ENCODE data around the gene FAM227B.
"Not testable (repeated sequence)": the region's sequence is repeated elsewhere in the genome, so short reads cannot be mapped to it uniquely, and the experiment has no call there.

FAM227B gene

DNA sequence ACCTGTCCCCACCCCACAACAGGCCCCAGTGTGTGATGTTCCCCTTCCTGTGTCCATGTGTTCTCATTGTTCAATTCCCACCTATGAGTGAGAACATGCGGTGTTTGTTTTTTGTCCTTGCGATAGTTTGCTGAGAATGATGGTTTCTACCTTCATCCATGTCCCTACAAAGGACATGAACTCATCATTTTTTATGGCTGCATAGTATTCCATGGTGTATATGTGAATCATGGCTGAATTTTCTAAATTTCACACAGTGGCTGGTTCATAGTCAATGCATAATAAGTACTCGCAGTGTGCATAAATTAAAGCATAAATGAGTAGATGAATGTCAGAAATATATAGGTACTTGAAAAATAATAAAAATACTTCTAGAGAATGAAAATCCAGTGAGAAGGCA lies 8.4 kb downstream of the FAM227B start:
- not testable (repeated sequence) for DNase-seq (ENCODE audit: low read depth in 3 of 3)

DNA sequence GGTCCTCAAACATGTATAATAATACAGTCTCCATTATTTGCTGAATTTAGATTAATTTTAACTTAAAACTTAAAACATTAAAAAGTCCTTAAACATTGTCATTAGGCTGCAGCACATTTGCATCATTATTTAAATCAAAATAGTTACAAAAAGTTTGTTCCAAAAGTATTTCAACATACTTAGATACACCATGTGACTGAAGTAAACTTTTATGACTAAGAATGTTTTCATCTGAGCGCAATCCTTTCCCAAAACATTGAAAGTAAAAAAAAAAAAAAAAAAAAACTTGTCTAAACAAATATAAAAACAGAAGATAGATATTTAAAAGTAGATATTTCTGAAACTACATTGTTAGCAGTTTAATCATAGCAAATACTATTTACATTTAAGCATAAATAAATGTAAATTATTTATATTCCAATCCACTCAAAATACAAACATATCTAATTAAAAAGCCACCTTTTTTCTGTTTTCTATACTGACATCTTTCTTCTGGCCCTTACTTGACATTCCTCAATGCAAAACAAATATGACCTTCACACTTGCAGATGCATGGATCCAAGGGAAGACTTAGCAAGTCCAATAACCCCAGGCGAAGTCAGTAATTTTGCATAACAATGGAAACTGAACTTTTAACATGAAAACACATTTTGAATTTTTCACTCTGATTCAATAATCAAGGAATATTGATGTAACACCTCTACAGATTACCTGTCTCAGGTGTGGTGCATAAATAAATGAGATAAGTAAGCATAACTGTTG lies 10.3 kb downstream of the FAM227B start:
- DNase-seq (ENCODE audit: low read depth in 3 of 3), result no peak

DNA sequence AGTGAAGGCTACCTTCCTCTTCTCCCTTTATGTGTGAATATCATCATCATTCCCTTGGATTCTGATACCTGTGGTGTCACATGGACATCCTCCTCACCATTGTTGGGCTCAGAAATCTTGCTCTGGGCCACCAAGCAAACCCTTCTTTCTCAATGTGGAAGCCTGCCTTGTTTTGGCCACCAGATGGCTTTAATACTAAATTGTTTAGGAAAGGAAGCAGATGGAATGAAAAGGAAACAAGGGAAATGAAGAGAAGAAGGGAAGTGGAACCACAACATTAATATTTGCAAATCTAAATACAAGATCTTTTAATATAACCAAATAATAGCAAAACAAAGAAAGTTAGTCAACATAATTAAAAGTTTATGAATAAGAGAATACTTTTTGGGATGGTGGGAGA lies 14.0 kb downstream of the FAM227B start:
- no peak for DNase-seq (ENCODE audit: low read depth in 3 of 3)

DNA sequence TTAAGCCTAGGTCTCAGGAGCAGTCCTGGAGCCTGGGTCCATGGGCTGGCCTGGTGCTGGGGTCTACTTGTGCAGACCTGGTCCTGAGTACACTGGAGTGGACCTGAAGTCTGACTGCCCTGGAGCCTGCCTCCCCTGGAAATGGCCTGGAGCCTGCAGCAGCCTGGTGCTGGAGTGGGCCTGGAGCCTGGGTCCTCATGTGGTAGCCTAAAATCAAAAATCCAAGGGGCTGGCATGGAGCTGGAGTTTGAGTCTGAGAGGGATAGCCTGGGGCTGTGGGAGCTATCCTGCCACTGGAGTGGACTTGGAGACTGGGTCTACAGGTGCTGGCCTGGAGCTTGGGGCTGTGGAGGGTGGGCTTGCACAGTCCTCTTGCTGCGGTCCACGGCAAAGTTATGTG lies 15.0 kb downstream of the FAM227B start:
- DNase-seq (ENCODE audit: low read depth in 3 of 3), result no peak

DNA sequence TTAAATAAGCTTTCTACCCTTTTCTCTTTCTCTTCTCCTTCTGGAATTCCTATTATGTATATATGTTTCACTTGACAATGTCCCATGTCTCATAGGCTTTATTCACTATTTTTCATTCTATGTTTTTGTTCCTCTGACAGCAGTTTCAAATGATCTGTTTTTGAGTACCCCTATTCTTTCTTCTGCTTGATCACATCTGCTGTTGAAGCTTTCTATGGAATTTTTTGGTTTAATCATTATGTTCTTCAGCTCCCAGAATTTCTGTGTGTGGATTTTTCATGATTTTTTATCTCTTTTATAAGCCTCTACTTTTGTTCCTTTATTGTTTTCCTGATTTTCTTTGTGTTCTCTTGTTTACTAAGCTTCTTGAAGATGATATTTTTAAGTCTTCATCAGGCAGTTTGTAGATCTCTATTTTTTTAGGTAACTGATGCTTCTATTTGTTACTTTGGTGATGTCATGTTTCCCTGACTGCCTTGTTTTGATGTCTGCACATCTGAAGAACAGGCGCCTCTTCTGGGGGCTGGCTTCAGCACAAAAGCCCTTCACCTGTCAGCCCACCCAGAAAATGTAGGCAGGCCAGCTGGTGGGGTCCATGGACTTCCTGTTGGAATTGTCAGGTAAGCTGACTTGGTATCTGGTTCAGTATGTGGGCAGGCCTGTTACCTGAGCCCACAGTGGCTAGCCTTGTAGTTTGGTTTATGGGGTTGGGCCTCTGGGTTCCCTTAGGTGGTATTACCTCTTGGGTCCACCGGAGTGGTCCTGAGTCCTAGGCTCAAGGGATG lies 15.8 kb downstream of the FAM227B start:
- DNase-seq (ENCODE audit: low read depth in 3 of 3), result no peak

DNA sequence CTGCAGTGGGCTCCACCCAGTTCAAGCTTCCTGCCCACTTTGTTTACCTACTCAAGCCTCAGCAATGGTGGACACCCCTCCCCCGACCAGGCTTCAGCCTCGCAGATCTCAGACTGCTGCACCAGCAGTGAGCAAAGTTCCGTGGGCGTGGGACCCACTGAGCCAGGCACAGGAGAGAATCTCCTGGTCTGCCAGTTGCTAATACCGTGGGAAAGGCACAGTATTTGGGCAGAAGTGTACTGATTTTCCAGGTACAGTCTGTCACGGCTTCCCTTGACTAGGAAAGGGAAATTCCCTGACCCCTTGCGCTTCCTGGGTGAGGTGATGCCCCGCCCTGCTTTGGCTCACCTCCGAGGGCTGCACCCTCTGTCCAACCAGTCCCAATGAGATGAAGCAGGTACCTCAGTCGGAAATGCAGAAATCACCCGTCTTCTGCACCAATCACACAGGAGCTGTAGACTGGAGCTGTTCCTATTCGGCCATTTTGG lies 27.7 kb downstream of the FAM227B start:
- DNase-seq (ENCODE audit: low read depth in 3 of 3), result not testable (repeated sequence)

DNA sequence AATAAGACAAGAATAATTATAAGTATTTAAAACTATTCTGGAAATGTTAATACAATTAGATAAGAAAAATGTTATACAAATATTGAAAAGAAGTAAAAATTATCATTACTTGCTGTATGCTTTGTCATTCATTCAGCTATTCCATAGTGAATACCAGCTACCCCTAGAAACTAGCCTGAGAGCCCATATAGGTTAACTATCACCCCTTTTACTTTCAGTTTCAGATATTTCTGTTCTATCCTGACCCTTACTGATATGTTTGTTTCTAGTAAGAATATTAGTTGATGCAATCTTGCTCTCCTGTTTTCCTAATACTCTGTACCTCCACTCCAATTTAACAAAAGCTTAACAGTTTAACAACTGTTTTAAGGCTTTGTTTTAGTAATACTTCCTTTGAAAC lies 31.6 kb downstream of the FAM227B start:
- no peak for DNase-seq (ENCODE audit: low read depth in 3 of 3)

DNA sequence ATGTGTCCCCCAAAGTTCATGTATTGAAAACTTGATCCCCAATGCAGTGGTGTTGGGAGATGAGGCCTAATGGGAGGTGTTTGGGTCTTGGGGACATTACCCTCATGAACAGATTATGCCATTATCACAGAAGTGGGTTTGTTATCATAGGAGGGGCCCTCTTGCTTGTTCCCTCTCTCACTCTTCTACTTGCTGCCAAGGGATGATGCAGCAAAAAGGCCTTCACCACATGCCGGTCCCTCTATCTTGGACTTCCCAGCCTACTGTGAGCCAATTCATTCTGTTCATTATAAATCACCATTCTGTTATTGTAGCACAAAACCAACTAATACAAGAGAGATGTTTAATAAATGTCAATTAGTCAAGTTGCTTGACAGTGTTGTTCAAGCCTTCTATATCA lies 47.2 kb downstream of the FAM227B start:
- DNase-seq (ENCODE audit: low read depth in 3 of 3), result no peak

DNA sequence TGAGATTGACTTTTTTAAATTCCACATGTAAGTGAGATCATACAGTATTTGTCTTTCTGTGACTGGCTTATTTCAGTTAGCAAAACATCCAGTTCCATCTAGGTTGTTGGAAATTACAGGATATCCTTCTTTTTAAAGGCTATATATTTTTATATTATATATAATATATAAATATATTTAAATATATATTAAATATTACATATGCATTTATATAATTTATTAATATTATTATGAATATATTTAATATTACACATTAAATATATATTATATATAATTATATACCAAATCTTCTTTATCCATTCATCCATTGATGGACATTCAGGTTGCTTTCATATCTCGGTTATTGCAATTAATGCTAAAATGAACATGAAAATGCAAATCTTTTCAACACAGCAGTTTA lies 49.9 kb downstream of the FAM227B start:
- DNase-seq (ENCODE audit: low read depth in 3 of 3), result no peak

DNA sequence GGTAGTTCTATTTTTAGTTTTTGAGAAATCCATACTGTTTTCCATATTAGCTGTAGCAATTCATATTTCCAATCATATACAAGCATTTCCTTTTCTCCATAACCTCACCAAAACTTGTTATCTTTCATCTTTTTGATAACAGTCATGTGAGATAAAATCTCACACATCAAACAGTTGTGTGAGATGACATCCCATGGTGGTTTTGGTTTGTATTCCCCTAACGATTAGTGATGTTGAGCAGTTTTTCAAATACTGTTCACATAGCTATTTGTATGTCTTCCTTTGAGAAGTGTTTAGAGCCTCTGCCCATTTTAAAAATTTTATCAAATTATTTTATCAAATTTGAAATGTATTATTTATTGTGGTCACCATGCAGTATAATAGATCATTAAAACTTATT lies 50.4 kb downstream of the FAM227B start:
- DNase-seq (ENCODE audit: low read depth in 3 of 3), result no peak

DNA sequence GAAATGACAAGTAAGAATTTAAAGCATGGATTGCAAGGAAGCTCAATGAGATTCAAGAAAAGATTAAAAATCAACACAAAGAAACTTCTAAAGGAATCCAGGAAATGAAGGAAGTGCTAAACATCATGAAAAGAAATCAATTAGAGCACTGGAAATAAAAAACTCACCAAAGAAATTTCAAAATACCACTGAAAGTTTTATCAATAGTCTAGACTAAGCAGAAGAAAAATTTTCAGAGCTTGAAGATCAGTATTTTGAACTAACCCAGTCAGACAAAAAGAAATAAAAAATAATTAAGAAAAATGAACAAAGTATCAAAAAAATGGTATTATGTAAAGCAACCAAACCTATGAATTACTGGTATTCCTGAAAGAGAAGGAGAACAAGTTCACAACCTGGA lies 60.6 kb downstream of the FAM227B start:
- DNase-seq (ENCODE audit: low read depth in 3 of 3), result no peak

DNA sequence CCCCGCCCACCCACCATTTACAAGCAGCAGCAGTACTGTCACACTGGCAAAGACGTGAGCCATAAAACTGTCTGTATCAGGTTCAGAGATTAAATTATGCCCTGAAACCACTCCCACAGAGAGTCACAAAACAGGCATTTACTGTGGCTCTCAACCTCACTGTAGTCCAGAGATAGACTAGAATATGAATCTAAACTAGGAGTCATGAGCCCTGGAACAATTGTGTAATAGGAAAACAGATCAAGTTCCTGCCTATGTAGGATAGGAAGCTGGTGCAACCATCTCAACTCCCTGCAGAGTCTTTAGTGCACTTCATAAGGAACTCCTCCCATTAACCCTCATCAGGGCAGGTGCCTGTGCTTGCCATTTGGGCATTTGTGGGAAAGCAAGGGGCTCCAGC lies 61.7 kb downstream of the FAM227B start:
- no peak for DNase-seq (ENCODE audit: low read depth in 3 of 3)

DNA sequence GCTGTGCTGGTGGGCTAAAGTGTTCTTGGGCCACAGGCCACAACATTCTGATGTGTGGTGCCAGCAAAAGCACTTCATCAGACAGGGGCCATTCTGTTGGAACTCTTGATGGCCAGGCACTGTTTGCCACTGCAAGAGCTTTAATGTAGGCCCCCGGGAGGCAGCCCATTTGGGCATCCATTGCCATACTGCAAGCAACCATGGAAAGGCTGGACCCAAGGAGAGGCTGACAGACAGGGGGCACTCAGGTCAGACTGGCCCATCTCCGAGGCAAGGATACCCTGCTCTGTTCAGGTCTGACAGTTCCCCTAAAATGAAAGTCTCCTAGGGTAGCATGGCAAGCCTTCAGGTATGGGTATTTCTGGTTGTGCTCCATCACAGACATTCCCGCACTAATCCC lies 64.2 kb downstream of the FAM227B start:
- no peak for DNase-seq (ENCODE audit: low read depth in 3 of 3)

DNA sequence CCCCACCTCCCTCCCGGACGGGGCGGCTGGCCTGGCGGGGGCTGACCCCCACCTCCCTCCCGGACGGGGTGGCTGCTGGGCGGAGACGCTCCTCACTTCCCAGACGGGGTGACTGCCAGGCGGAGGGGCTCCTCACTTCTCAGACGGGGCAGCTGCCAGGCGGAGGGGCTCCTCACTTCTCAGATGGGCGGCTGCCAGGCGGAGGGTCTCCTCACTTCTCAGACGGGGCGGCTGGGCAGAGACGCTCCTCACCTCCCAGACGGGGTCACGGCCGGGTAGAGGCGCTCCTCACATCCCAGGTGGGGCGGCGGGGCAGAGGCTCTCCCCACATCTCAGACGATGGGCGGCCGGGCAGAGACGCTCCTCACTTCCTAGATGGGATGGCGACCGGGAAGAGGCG lies 70.3 kb downstream of the FAM227B start:
- not testable (repeated sequence) for DNase-seq (ENCODE audit: low read depth in 3 of 3)

DNA sequence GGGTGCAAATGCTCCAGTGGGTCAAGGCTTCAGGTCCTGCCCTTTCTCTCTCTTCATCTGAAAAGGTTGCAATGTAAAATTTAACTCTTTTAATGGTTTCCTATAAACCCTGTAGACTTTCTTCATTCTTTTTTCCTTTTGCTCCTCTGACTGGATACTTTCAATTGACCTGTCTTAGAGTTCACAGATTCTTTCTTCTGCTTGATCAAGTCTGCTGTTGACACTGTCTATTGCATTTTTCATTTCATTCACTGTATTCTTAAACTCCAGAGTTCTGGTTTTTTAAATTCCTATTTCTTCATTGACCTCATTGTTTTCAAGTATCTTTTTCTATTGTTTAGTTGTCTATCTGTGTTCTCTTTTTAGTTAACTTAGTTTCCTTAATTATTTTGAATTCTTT lies 82.1 kb downstream of the FAM227B start:
- DNase-seq (ENCODE audit: low read depth in 3 of 3), result no peak

DNA sequence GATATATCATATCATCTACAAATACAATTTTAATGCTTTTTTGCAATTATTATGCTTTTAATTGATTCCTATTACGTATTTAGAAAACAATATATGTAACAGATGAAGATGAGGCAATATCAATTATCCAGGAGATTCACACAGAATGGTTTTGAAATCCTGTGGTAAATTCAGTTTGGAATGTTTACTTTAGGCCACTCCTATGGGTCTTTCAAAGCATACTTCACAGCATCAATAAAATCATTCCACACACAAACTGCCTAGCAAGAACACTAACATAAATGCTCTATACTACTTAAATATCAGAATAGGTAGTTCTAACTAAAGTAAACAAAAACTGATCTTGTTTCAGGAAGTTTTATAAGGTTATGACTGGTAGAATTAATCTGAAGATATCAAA lies 90.5 kb downstream of the FAM227B start:
- no peak for DNase-seq (ENCODE audit: low read depth in 3 of 3)

DNA sequence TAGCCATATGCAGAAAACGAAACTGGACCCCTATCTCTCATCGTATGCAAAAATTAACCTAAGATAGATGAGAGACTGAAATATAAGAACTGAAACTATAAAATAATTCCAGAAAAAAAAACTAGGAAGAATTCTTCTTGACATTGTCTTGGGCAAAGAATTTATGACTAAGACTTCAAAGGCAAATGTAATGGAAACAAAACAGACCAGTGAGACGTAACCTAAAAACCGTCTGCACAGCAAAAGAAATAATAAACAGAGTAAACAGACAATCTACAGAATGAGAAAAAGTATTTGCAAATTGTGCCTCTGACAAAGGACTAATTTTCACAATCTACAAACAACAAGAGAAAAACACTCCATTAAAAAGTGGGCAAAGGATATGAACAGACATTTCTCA lies 92.3 kb downstream of the FAM227B start:
- no peak for DNase-seq (ENCODE audit: low read depth in 3 of 3)

DNA sequence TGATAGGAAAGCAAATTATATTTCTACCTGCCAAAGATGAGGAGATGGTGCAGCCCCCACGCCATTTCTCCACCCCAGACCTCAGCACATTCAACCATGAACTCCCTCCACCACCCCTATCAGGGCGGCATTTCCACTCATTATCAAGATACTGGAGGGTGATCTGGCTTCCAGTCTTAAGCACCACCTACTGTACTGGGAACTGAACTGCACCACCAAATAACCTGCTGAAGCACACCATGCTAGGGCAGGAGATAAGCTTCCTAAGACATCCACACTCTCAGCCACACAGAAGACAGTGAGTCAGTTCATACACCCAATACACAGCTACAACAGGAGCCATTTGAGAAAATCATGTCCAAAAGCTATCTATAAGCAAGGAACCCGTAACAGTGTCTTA lies 98.8 kb downstream of the FAM227B start:
- no peak for DNase-seq (ENCODE audit: low read depth in 3 of 3)

DNA sequence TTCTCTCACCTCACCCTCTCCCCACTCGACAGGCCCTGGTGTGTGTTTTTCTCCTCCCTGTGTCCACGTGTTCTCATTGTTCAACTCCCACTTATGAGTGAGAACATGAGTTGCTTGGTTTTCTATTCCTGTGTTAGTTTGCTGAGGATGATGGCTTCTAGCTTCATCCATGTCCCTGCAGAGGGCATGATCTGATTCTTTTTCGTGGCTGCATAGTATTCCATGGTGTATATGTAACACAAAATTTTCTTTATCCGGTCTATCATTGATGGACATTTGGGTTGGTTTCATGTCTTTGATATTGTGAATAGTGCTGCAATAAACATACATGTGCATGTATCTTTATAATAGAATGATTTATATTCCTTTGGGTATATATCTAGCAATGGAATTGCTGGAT lies 107.9 kb downstream of the FAM227B start:
- DNase-seq (ENCODE audit: low read depth in 3 of 3), result not testable (repeated sequence)

DNA sequence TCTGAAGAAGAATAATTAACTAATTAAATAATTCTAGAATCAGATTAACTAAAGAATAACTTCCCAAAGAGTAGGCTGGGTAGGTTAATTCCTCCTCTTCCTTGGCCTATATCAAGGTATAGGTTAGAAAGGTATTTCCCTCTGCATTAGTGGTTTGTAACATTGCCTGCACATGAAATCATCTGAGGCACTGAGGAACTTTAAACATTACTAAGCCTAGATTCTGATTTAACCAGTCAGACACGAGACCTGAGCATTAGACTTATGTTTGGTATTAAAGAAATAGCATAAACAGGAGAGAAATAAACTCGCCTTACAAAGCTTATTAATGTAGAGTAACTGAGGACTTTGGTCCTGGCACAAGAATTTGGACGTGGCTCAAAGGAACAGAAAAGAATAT lies 113.4 kb downstream of the FAM227B start:
- no peak for DNase-seq (ENCODE audit: low read depth in 3 of 3)

DNA sequence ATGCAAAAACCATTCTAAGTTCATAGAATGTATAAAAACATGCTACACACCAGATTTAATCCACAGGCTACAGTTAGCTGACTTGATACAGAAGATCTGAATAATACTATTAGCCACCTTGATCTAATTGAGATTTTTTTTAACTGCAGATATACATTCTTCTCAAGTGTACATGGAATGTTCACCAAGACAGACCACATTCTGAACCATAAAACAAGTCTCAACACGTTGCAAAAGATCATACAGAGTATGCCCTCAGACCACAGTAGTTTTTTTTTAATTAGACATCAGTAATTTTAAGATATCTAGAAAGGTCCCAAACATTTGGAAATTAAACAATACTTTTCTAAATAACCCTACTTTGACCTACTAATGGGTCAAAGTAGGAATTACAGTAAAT lies 114.3 kb downstream of the FAM227B start:
- no peak for DNase-seq (ENCODE audit: low read depth in 3 of 3)

DNA sequence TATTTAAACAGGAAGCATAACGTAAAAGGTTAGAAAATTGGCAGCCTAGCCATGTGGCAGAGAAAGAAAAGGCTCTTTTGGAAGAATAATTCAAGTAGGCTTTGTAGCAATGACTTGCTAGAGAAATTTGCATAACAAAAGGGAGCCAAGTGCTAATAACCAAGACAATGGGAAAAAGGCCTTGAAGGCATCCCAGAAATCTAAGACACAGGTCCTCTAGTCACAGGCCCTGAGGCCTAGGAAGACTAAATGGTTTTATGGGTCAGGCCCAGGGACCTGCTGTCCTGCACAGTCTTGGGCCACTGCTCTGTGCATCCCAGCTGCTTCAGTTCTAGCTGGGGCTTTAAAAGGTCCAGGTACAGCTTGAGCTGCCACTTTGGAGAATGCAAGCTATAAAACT lies 119.0 kb downstream of the FAM227B start:
- no peak for DNase-seq (ENCODE audit: low read depth in 3 of 3)
